Fibroblast of villous mesenchyme (primary cell): ENCODE data around the gene PRR14L. TPM values are rescaled to one million over a fixed set of nuclear protein-coding genes. Genes with fewer than 3 reads are reported as not detected.

Source experiments
- DNase-seq: peaks from one replicate; pipeline ENCODE4 v3.0.0-alpha.2; 2010; ENCODE audit warnings: low read depth
- H3K4me3 ChIP-seq: 2 replicates; pipeline ENCODE4 v1.5.1; 2011; ENCODE audit warnings: low read depth, mild to moderate bottlenecking, low read length
- small RNA-seq: library from RNA; depleted of rRNA; stranded (forward); fragments of <200 nt; gene quantifications from one replicate; pipeline ENCODE3, GENCODE V24; 2012
- total RNA-seq: library from RNA; depleted of rRNA; stranded (reverse); fragments of >200 nt; gene quantifications from 2 replicates; pipeline ENCODE4 v1.2.3, GENCODE V29; 2012
- TF ChIP-seq, protein P1 (sequence below): IDR thresholded peaks from 2 replicates; pipeline ENCODE4 v1.5.1; 2012; ENCODE audit warnings: low read depth, mild to moderate bottlenecking, low read length; ENCODE audit not compliant: insufficient read depth

PRR14L gene
- total RNA-seq, 1 donor, result 30.2 TPM

DNA sequence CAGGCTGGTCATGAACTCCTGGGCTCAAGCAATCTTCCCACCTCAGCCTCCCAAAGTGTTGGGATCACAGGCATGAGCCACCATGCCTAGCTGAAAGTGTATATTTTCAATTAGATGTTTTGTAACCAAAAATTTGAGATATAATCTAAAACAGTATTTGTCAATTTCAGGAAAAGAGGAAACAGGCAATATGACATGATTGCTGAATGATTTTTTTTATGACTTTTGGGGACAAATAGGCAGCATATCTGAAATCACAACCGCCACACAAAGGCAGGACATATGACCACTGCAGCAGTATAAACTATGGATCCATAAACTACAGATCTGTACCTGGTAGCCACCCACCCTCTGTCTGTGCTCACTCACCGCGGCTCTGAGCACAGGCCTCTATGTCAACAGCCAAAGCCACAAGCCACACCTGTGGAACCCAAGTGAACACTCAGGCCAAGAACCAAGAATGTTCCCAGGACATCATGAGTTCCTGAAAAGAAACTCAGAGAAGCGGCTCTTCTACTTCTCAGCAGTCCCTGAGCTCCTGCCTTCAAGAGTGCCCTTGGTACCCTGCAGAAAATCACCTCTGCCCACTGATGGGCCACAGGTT lies 110.4 kb downstream of the PRR14L start:
- no peak for DNase-seq

DNA sequence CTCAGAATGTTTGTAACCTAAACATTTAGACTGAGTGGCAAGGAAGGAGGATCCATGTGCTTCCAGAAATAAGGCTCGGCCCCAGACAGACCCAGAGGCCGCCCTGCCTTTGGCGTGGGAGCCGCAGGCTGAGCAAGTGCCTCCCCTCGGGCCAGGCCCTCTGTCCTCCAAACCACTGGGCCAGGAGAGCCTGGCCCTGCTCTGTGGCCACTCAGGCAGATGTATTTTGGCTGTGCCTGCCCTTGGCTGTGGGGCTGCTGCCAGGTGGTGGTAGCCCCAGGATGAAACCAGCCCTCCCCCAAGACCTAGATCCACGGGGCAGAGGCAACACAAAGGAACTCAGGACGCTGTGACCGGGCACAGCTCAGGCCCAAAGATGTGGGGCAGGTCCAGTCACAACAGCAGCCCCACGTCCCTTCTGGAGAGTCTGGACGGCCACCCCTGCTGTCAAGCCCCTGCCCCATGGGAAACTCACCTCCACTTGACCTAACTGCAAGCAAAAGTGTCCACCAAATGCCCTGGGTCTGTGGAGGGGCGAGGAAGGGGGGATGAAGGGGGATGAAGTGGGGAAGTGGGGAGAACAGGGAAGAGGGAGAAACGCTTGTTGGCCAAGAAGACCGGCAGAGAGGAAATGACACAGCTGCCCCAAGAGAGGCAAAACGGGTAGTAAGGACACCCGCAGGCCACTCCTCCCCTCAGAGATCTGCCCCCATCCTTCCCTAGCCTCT lies 111.9 kb downstream of the PRR14L start:
- H3K4me3 ChIP-seq, result no peak overlapping the region
- TF ChIP-seq, protein P1, sequence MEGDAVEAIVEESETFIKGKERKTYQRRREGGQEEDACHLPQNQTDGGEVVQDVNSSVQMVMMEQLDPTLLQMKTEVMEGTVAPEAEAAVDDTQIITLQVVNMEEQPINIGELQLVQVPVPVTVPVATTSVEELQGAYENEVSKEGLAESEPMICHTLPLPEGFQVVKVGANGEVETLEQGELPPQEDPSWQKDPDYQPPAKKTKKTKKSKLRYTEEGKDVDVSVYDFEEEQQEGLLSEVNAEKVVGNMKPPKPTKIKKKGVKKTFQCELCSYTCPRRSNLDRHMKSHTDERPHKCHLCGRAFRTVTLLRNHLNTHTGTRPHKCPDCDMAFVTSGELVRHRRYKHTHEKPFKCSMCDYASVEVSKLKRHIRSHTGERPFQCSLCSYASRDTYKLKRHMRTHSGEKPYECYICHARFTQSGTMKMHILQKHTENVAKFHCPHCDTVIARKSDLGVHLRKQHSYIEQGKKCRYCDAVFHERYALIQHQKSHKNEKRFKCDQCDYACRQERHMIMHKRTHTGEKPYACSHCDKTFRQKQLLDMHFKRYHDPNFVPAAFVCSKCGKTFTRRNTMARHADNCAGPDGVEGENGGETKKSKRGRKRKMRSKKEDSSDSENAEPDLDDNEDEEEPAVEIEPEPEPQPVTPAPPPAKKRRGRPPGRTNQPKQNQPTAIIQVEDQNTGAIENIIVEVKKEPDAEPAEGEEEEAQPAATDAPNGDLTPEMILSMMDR, result no peak
- DNase-seq, result no peak

More for the DNA sequence above, 110.4 kb downstream of the PRR14L start:
- TF ChIP-seq, protein P1, result no peak
- H3K4me3 ChIP-seq, result no peak overlapping the region

DNA sequence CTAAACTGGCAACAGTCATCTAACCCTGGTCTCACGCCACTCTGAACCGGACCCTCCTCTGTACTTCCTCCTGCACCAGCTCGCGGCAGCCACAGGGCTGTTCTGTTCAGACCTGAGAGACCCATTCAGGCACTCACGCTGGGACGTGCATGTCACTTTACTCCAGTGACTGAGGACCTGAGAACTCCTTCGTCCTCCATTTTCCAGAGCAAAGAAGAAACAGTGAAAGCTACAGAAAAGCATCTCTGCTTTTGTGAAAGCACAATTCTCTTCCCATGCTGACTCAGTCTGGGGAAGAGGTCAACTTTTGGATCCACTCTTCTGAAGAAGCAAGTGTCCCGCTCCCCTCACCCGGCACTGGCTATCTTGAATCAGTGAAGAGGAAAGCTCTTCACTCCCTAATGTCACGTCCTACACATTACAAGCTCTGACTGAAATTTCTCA lies 112.5 kb downstream of the PRR14L start:
- no peak for DNase-seq
- TF ChIP-seq, protein P1, result no peak
- H3K4me3 ChIP-seq, result no peak overlapping the region

DNA sequence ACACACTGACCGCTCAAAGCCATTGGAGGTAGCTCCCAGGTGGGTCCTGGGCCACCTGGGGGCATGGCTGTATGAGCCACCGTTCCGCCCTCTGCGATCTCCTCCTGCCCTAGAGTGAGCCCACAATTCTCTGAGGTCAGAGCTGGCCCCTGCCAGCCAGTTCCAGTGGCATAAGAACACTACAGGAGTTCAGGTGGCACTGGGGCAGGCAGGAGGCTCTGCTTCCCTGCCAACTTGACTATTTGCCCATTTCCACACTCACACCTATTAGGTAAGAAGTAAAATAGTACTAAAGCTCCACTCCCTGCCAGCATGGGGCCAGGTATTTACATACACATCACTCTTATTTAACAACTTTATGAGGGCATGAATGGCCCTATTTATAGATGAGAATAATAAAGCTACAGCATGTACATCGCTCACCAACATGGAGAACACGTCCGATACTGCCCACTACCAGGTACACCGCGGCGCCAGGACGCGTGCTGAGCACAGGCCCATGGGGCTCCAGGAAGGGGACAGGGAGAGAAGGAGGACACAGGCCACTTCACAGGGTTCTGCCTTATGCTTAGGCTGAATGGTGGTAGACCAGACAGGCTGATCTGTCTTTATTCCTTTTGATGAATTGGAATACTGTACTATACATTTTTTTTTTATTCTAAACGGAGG lies 114.2 kb downstream of the PRR14L start:
- no peak for DNase-seq
- TF ChIP-seq, protein P1, result no peak
- no peak overlapping the region for H3K4me3 ChIP-seq

DNA sequence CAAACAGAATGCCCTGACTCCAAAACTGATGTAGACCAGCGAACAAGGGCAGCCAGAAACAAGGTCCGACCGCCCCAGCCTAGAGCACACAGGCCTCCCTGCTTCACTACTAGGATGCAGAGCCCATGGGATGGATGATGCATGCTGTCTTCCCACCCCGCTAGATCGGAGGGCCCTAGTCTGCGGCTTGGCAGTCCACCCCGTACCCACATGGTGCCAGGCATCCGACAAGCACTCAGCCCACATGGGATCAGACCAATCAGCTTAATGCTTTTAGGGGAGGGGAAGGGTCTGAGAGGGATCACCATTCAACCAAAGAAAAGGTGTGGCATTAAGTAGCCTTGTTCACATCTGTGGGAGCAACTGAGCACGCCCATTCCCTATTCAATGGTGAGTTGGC lies 118.5 kb downstream of the PRR14L start:
- no peak for DNase-seq
- peak overlapping the region; percentile 89 for H3K4me3 ChIP-seq
- TF ChIP-seq, protein P1, result no peak

Small RNA genes within 50 kb of the gene (small RNA-seq; reads per million reads assigned to genes)
- gene RN7SL20P, result not detected

Other genes starting within 250 kb of the PRR14L start
- 40.6 and 56.6 TPM in 2 replicates for gene PISD, start 87.9 kb downstream of the PRR14L start, total RNA-seq
- gene DEPDC5, start 3.9 kb upstream of the PRR14L start, total RNA-seq, result 11.0 and 13.0 TPM in 2 replicates
- 131 and 140 TPM in 2 replicates for gene YWHAH, start 194.4 kb upstream of the PRR14L start, total RNA-seq